Gastrocnemius medialis (tissue), 4 donors: ENCODE results near the gene CUL2.

Experiments
- POLR2A ChIP-seq, 2 donors: fragments of 450-650 bp; IDR thresholded peaks; one replicate each; pipeline ENCODE4 v1.6.1; 2017; ENCODE audit warnings: antibody characterized with exemption in 2 of 2, mild to moderate bottlenecking in 2 of 2, moderate library complexity in 2 of 2
- TF ChIP-seq, protein P1 (sequence below), 5 experiments: fragments of 450-650 bp in 3 of 5; fragments of 200-600 bp in 2 of 5; sonication (generic) in 2 of 5; IDR thresholded peaks in 4 of 5; conservative IDR thresholded peaks in 1 of 5; 1 replicate in 4 of 5; 2 replicates in 1 of 5; pipeline ENCODE4 v1.5.1; 2016 to 2019; ENCODE audit warnings: antibody characterized with exemption in 5 of 5, mild to moderate bottlenecking in 3 of 5, moderate library complexity in 3 of 5

DNA sequence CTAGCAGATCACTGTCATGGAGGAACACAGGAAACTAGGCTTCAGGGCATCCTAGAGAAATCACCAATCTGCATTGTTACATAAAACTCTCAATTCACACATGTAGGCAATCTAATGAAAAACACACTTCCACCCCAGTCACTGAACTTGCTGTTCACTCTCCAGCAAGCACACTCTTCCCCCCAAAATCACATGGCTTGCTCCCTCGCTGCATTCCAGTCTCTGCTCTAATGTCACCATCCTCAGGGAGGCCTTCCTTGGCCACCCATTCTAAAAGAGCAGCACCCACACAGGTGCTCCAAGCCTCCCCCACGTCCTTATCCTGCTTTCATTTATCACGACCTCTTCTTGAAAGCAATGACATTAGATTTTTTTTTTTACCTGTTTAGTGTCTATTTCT lies 19.6 kb downstream of the CUL2 start:
- TF ChIP-seq POLR2A (IDR thresholded peaks at IDR 0.05) = no peak
- TF ChIP-seq, protein P1, sequence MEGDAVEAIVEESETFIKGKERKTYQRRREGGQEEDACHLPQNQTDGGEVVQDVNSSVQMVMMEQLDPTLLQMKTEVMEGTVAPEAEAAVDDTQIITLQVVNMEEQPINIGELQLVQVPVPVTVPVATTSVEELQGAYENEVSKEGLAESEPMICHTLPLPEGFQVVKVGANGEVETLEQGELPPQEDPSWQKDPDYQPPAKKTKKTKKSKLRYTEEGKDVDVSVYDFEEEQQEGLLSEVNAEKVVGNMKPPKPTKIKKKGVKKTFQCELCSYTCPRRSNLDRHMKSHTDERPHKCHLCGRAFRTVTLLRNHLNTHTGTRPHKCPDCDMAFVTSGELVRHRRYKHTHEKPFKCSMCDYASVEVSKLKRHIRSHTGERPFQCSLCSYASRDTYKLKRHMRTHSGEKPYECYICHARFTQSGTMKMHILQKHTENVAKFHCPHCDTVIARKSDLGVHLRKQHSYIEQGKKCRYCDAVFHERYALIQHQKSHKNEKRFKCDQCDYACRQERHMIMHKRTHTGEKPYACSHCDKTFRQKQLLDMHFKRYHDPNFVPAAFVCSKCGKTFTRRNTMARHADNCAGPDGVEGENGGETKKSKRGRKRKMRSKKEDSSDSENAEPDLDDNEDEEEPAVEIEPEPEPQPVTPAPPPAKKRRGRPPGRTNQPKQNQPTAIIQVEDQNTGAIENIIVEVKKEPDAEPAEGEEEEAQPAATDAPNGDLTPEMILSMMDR (IDR thresholded peaks at IDR 0.05 in 4 of 5, conservative IDR thresholded peaks at IDR 0.05 in 1 of 5) = no peak
